Measurements from ENCODE around the gene ARL6IP1.
"Not testable (repeated sequence)": the region's sequence is repeated elsewhere in the genome, so short reads cannot be mapped to it uniquely, and the experiment has no call there.

The ARL6IP1 gene

DNA sequence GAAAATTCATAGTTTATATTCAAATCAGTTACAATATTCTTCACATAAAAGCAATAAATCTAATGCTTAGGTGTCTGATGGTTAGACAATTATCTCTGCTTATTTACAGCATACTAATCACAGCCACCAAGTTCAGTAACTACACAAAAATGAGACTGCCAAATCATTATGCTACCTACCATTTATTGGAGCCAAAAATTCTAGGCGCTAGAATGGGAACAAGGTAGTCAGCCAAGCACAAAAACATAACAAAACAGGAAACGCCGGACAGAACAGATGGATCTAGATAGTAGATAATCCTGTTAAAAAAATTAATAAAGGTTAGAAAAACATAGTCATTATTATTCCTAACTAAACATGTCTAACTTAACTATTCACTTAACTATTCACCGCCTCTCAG lies 3.6 kb downstream of the ARL6IP1 start:
- no peak for DNase-seq

- DNase-seq = no peak
Observed at GRCh38 chr16:18796377-18796776, 5.0 kb downstream of the ARL6IP1 start.

GRCh38 chr16:18792836-18793433 lies 8.4 kb downstream of the ARL6IP1 start:
- DNase-seq = no peak

- DNase-seq = peak; percentile 88
Observed at GRCh38 chr16:18789850-18790706, 11.3 kb downstream of the ARL6IP1 start, which contains the start of gene RPS15A. RPS15A (minus strand) TSS chr16:18790334; CDS start chr16:18789113, 1,221 bp downstream.

DNA sequence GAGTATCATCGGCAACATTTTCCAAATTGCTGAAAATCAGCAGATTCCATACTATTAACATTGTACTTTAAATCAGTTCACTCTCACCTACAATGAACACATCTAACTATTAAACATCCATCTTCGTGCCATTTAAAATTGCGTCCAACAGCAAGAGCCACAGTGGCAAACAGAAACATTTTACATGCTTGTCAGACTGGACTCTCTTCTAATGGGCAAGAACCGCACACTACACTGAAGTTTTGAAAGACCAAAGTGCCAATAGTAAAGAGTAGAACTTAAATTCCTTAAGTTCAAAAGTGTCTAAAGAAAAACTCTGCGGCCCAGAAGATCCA lies 11.9 kb downstream of the ARL6IP1 start:
- no peak for DNase-seq

DNA sequence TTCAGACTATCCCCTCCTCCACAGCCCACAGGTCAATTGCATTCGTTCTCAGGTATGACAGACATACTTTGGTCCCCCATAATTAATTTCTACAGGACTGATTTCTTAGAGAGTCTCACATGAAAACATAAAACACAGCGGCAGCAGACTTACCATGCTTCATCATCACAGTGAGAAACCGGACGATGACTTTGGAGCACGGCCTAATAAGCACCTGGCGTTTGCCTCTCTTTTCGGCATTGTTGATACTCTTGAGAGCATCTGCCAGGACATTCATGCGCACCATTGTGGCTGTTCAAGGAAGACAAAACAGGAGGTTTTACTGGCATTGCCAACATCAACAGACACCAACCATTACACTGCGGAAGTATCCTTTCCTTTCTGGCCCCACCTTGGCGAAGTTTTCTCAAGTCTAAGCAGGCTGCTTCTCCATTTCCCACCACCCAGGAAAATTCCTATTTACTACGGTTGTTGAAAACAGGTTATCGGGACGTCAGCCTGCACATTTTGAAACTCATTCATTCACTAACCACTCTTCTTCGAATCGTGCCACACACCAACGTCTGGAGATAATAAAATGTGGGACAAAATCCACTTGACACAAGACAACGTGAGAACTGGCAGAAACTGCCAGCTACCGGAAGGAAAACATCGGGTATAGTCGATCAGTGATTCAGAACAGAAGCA lies 12.4 kb downstream of the ARL6IP1 start:
- DNase-seq = no peak

- no peak for DNase-seq
Observed at GRCh38 chr16:18784917-18785623, 16.3 kb downstream of the ARL6IP1 start.

GRCh38 chr16:18783430-18784341 lies 17.7 kb downstream of the ARL6IP1 start:
- DNase-seq = no peak

DNA sequence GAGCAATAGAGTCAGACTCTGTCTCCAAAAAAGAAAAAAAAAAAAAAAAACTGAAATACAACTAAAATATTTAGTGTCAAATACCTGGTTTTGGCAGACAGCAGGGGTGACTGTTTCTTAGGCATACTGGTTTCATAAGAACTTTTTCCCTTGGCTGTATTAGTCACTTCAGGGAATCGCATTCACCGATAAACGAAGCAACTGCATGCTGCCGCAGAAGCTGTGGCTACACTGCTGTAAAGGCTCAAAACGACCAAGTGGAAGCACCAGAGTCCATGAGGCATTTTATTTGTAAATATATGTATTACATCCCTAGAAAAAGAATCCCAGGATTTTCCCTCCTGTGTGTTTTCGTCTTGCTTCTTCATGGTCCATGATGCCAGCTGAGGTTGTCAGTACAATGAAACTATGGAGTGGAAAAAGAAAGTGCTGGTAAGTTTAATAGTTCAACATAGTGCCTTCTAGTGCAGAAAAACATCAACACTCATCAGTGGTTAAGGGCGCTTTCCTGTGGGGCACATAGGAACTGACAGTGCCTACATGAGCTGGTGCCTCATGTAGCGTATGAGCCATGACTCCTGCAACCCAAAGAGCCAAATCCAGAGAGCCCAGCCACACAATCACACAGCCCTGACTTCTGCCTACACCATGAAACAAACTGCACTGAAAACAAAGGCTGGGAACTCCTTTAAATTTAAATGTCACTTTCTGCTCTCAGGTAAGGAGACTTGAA lies 18.5 kb downstream of the ARL6IP1 start:
- DNase-seq = no peak

DNA sequence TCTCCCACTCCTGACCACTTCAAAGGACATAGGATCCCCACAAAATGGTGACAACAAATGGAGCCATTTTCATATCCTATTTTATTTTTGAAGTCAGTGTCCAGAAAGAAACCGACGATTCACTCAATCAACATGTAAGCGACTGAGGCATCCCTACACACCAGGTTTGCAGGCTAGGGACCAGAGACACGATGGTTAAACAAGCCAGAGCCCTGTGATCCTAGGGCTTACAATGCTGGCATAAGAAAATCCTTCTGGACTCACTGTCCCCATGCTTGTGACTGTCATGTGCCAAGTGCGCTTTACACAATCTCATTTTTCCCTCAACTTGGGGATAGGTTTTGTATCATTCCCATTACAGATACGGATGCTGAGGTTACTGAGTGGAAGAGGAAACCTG lies 20.1 kb downstream of the ARL6IP1 start:
- not testable (repeated sequence) for DNase-seq

- not testable (repeated sequence) for DNase-seq
Observed at GRCh38 chr16:18780460-18781026, 20.8 kb downstream of the ARL6IP1 start.

GRCh38 chr16:18777664-18778063 lies 23.7 kb downstream of the ARL6IP1 start:
- DNase-seq = not testable (repeated sequence)

- not testable (repeated sequence) for DNase-seq
Observed at GRCh38 chr16:18776334-18776733, 25.0 kb downstream of the ARL6IP1 start.

DNA sequence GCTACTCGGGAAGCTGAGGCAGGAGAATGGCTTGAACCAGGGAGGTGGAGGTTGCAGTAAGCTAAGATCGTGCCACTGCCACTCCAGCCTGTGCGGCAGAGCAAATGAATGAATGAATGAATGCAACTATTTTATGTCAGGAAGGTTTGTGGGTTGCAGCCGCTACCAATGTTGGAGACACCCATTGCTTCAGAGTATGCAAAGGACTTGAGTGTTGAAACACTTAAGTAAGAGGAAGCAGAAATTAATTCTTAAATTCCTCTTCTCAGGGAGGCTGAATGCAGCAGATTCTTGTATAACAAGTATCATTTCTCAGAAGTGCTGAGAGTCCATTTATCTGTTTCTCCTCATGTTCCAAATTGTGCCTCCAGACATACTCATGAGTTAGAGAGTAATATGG lies 26.7 kb downstream of the ARL6IP1 start:
- not testable (repeated sequence) for DNase-seq

DNA sequence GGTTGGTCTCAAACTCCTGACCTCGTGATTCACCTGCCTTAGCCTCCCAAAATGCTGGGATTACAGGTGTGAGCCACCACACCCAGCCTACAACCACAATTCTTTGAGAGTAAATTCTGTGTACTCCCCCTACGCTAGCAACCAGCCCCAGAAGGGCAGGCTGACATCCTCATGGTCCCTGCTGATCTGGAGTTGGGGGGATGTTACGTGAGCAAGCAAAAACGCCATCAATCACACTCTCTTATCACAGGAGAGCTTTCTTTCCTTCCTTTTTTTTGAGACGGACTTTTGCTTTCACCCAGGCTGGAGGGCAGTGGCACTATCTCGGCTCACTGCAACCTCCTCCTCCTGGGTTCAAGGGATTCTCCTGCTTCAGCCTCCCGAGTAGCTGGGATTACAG lies 29.2 kb downstream of the ARL6IP1 start:
- DNase-seq = not testable (repeated sequence)

GRCh38 chr16:18770336-18770962 lies 30.9 kb downstream of the ARL6IP1 start:
- not testable (repeated sequence) for DNase-seq

GRCh38 chr16:18767217-18767616 lies 34.1 kb downstream of the ARL6IP1 start:
- DNase-seq = not testable (repeated sequence)

DNA sequence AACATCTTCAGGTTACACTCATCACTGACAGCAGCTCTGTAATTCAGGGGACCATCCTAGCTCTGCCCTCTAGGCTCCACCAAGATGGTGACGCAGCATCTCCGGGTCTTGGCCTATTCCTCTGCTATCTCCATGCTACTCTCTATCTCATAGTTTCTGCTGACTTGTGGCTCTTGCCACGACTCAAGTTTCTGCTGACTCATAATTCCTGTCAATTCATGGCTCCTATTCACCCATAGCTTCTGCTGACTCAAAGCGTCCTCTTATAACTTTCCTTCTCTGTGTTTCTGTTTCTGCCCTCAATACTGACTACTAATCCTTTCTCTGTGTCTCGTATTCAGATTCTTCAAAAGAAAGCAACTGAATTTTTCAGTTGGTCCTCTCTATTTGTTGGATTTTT lies 38.6 kb downstream of the ARL6IP1 start:
- not testable (repeated sequence) for DNase-seq

GRCh38 chr16:18759598-18760520 lies 41.5 kb downstream of the ARL6IP1 start:
- DNase-seq = peak; percentile 29
